IMR-90 (cell line): ENCODE measurements around the gene MFSD12. TPM values are rescaled to one million over a fixed set of nuclear protein-coding genes. Genes with fewer than 3 reads are reported as not detected.

Experiments used
- microRNA-seq, 2 experiments: library from miRNA; stranded (forward) in 1 of 2; unstranded in 1 of 2; fragments of 10-50 nt in 1 of 2; fragments of <30 nt in 1 of 2; gene quantifications in 1 of 2; microRNA quantifications in 1 of 2; one replicate each; pipeline versions ENCODE3 to v1.1.0; 2013 to 2020; ENCODE audit not compliant: insufficient read depth in 1 of 2, insufficient read length in 1 of 2, unreplicated experiment in 1 of 2
- polyA plus RNA-seq, 3 experiments: library from polyadenylated mRNA; depleted of rRNA; stranded (reverse); fragments of >200 nt; gene quantifications; 2 replicates each; pipeline ENCODE4 v1.2.3, GENCODE V29; 2012; ENCODE audit warnings: low replicate concordance in 1 of 3
- small RNA-seq, 5 experiments: library from RNA; depleted of rRNA; stranded (forward); fragments of <200 nt; gene quantifications; one replicate each; pipeline ENCODE3, GENCODE V24; 2012
- total RNA-seq: library from RNA; depleted of rRNA; stranded (reverse); fragments of >200 nt; gene quantifications from 2 replicates; pipeline ENCODE4 v1.2.3, GENCODE V29; 2012; rRNA removed

MFSD12 gene
- total and polyA plus RNA-seq, 2 of the 4 experiments (the other 2 are of a cell fraction) = 20.4 to 77.2 TPM

Small RNA genes lying within 50 kb of the gene (microRNA-seq; reads per million reads assigned to microRNA genes)
- not detected for gene AC005786.1 (ENCODE audit: insufficient read depth, insufficient read length)
- not detected for gene RF00212 (ENCODE audit: insufficient read depth, insufficient read length)

Small RNA genes lying within 50 kb of the gene (small RNA-seq; reads per million reads assigned to genes)
- 0 reads per million in 5 experiments for gene AC005786.1
- gene RF00212 = 0 reads per million in 5 experiments

Other genes with a start within 250 kb of the MFSD12 start
- 21.9 and 26.9 TPM in 2 replicates for gene NFIC, start 191.0 kb downstream of the MFSD12 start, total RNA-seq
- gene NFIC, start 191.0 kb downstream of the MFSD12 start, polyA plus RNA-seq (2012; rRNA removed) = 29.2 and 32.1 TPM in 2 replicates
- gene SMIM24, start 77.1 kb downstream of the MFSD12 start, total RNA-seq = not detected in 2 replicates
- gene SMIM24, start 77.1 kb downstream of the MFSD12 start, polyA plus RNA-seq (2012; rRNA removed) = not detected in 2 replicates
- gene SMIM44, start 74.1 kb downstream of the MFSD12 start, total RNA-seq = not detected in 2 replicates
- not detected in 2 replicates for gene SMIM44, start 74.1 kb downstream of the MFSD12 start, polyA plus RNA-seq (2012; rRNA removed)
- 3.2 and 4.2 TPM in 2 replicates for gene DOHH, start 56.9 kb downstream of the MFSD12 start, total RNA-seq
- gene DOHH, start 56.9 kb downstream of the MFSD12 start, polyA plus RNA-seq (2012; rRNA removed) = 9.2 and 13.6 TPM in 2 replicates
- gene FZR1, start 51.3 kb downstream of the MFSD12 start, total RNA-seq = 21.5 and 24.4 TPM in 2 replicates
- 47.8 and 56.3 TPM in 2 replicates for gene FZR1, start 51.3 kb downstream of the MFSD12 start, polyA plus RNA-seq (2012; rRNA removed)
- not detected in 2 replicates for gene TEKTIP1, start 18.4 kb downstream of the MFSD12 start, total RNA-seq
- gene TEKTIP1, start 18.4 kb downstream of the MFSD12 start, polyA plus RNA-seq (2012; rRNA removed) = not detected in 2 replicates
- 57.5 and 59.4 TPM in 2 replicates for gene HMG20B, start 15.4 kb upstream of the MFSD12 start, total RNA-seq
- 63.8 and 76.9 TPM in 2 replicates for gene HMG20B, start 15.4 kb upstream of the MFSD12 start, polyA plus RNA-seq (2012; rRNA removed)
- under 0.01 TPM in 2 replicates for gene GIPC3, start 27.9 kb upstream of the MFSD12 start, total RNA-seq
- gene GIPC3, start 27.9 kb upstream of the MFSD12 start, polyA plus RNA-seq (2012; rRNA removed) = 0.36 and 0.42 TPM in 2 replicates
- gene TBXA2R, start 49.3 kb upstream of the MFSD12 start, total RNA-seq = 0.28 and 0.36 TPM in 2 replicates
- gene TBXA2R, start 49.3 kb upstream of the MFSD12 start, polyA plus RNA-seq (2012; rRNA removed) = 2.3 and 3.6 TPM in 2 replicates
- 10.8 and 12.8 TPM in 2 replicates for gene CACTIN, start 69.2 kb upstream of the MFSD12 start, total RNA-seq
- 19.5 and 25.1 TPM in 2 replicates for gene CACTIN, start 69.2 kb upstream of the MFSD12 start, polyA plus RNA-seq (2012; rRNA removed)
- gene PIP5K1C, start 142.9 kb upstream of the MFSD12 start, total RNA-seq = 10.8 and 13.6 TPM in 2 replicates
- 23.3 and 28.0 TPM in 2 replicates for gene PIP5K1C, start 142.9 kb upstream of the MFSD12 start, polyA plus RNA-seq (2012; rRNA removed)
- gene TJP3, start 150.8 kb upstream of the MFSD12 start, total RNA-seq = not detected in 2 replicates
- not detected in 2 replicates for gene TJP3, start 150.8 kb upstream of the MFSD12 start, polyA plus RNA-seq (2012; rRNA removed)
- gene APBA3, start 204.1 kb upstream of the MFSD12 start, total RNA-seq = 8.6 and 9.5 TPM in 2 replicates
- 18.4 and 21.0 TPM in 2 replicates for gene APBA3, start 204.1 kb upstream of the MFSD12 start, polyA plus RNA-seq (2012; rRNA removed)
- gene MRPL54, start 205.1 kb upstream of the MFSD12 start, total RNA-seq = 55.9 and 68.6 TPM in 2 replicates
- gene MRPL54, start 205.1 kb upstream of the MFSD12 start, polyA plus RNA-seq (2012; rRNA removed) = 75.7 and 96.5 TPM in 2 replicates
- not detected in 2 replicates for gene RAX2, start 214.6 kb upstream of the MFSD12 start, total RNA-seq
- gene RAX2, start 214.6 kb upstream of the MFSD12 start, polyA plus RNA-seq (2012; rRNA removed) = not detected in 2 replicates
- gene MATK, start 228.8 kb upstream of the MFSD12 start, total RNA-seq = not detected in 2 replicates
- gene MATK, start 228.8 kb upstream of the MFSD12 start, polyA plus RNA-seq (2012; rRNA removed) = not detected in 2 replicates